ENCODE results near the gene TBC1D22B. TPM values are rescaled to one million over a fixed set of nuclear protein-coding genes. Genes with fewer than 3 reads are reported as not detected.

Gene TBC1D22B
- total and polyA plus RNA-seq, 2 of the 13 experiments (the other 11 are each of a cell fraction or from before 2014, with no cell fraction given) = 9.7 to 12.9 TPM

DNA sequence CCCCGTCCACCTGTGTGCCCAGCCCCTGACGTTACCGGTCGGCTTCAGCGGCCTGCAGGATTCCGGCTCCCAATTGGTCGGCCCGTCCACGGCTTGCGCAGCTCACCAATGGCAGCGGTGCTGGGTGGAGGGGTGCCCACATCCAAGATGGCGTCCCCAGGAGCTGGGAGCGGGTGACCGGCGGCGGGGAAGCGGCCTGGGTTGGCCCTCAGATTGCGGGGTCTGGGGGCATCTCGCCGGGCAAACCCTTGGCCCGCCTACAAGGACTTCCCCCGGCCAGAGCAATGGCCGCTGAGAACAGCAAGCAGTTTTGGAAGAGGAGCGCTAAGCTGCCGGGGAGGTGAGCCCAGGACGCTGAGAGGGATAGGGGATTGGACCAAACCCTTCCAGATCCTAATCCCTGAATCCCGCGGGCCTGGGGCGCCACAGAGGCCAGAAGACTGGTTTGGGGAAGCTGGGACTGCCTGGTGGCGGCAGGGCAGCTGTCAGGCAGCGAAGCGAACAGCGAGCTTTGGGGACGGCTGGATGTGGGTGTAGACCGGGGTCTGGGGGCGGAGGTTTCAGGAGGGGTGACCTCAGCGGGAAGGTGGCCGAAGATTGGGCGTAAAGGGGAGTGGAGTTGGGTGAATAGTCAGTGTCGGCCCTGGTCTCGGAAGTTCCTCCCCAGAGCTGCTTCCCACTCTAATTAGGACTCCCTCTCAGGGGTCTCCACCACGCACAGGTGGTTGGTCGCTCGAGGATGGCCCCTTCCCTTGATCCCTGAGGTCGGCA is at the start of gene TBC1D22B, which contains the start of gene TMEM217 (continued):
- TF ChIP-seq ZNF441 (CRISPR knock-in tag; IDR thresholded peaks at IDR 0.05; ENCODE audit: borderline replicate concordance) (no peak), ZFY (CRISPR knock-in tag; IDR thresholded peaks at IDR 0.05) (peak; percentile 95), ARHGAP35 (CRISPR knock-in tag; IDR thresholded peaks at IDR 0.05; ENCODE audit: borderline replicate concordance) (peak; percentile 77), REPIN1 (CRISPR knock-in tag; IDR thresholded peaks at IDR 0.05; ENCODE audit: borderline replicate concordance, low read depth) (peak; percentile 93), TAF1 (CRISPR knock-in tag; IDR thresholded peaks at IDR 0.05) (peak; percentile 94), MEIS1 (CRISPR knock-in tag; IDR thresholded peaks at IDR 0.05; ENCODE audit: borderline replicate concordance) (peak; percentile 74; the same call in 1 of the 2 replicates), TARDBP (CRISPR knock-in tag; IDR thresholded peaks at IDR 0.05) (peak; percentile 92), ZNF781 (CRISPR knock-in tag; IDR thresholded peaks at IDR 0.05; ENCODE audit: borderline replicate concordance, not compliant biosample characterization) (peak; percentile 85), NFIB (CRISPR knock-in tag; IDR thresholded peaks at IDR 0.05; ENCODE audit: borderline replicate concordance) (no peak), ZNF383 (CRISPR knock-in tag; IDR thresholded peaks at IDR 0.05; ENCODE audit: borderline replicate concordance) (no peak), ZNF350 (CRISPR knock-in tag; IDR thresholded peaks at IDR 0.05; ENCODE audit: borderline replicate concordance, low read depth) (peak; percentile 98), HDAC2 (CRISPR knock-in tag; IDR thresholded peaks at IDR 0.05) (peak; percentile 54), SNAPC5 (CRISPR knock-in tag; IDR thresholded peaks at IDR 0.05; ENCODE audit: borderline replicate concordance) (no peak), REXO4 (CRISPR knock-in tag; IDR thresholded peaks at IDR 0.05; ENCODE audit: borderline replicate concordance) (no peak), ZNF296 (CRISPR knock-in tag; conservative IDR thresholded peaks at IDR 0.05) (no peak; the same call in none of the 2 replicates), ZNF205 (CRISPR knock-in tag; IDR thresholded peaks at IDR 0.05) (peak; percentile 84), KAT2B (IDR thresholded peaks at IDR 0.05; ENCODE audit: borderline replicate concordance, low read depth, low read length) (no peak), ZNF761 (CRISPR knock-in tag; conservative IDR thresholded peaks at IDR 0.05) (peak; percentile 79; the same call in 1 of the 2 replicates), SIX4 (CRISPR knock-in tag; IDR thresholded peaks at IDR 0.05) (peak; percentile 39; the same call in 1 of the 2 replicates), ZNF326 (CRISPR knock-in tag; IDR thresholded peaks at IDR 0.05; ENCODE audit: borderline replicate concordance) (no peak), ZNF776 (CRISPR knock-in tag; IDR thresholded peaks at IDR 0.05) (peak; percentile 90; the same call in 1 of the 2 replicates)
- TF ChIP-seq, protein P1, sequence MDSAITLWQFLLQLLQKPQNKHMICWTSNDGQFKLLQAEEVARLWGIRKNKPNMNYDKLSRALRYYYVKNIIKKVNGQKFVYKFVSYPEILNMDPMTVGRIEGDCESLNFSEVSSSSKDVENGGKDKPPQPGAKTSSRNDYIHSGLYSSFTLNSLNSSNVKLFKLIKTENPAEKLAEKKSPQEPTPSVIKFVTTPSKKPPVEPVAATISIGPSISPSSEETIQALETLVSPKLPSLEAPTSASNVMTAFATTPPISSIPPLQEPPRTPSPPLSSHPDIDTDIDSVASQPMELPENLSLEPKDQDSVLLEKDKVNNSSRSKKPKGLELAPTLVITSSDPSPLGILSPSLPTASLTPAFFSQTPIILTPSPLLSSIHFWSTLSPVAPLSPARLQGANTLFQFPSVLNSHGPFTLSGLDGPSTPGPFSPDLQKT (CRISPR knock-in tag; IDR thresholded peaks at IDR 0.05; ENCODE audit: borderline replicate concordance) = no peak
- TF ChIP-seq, protein P2, sequence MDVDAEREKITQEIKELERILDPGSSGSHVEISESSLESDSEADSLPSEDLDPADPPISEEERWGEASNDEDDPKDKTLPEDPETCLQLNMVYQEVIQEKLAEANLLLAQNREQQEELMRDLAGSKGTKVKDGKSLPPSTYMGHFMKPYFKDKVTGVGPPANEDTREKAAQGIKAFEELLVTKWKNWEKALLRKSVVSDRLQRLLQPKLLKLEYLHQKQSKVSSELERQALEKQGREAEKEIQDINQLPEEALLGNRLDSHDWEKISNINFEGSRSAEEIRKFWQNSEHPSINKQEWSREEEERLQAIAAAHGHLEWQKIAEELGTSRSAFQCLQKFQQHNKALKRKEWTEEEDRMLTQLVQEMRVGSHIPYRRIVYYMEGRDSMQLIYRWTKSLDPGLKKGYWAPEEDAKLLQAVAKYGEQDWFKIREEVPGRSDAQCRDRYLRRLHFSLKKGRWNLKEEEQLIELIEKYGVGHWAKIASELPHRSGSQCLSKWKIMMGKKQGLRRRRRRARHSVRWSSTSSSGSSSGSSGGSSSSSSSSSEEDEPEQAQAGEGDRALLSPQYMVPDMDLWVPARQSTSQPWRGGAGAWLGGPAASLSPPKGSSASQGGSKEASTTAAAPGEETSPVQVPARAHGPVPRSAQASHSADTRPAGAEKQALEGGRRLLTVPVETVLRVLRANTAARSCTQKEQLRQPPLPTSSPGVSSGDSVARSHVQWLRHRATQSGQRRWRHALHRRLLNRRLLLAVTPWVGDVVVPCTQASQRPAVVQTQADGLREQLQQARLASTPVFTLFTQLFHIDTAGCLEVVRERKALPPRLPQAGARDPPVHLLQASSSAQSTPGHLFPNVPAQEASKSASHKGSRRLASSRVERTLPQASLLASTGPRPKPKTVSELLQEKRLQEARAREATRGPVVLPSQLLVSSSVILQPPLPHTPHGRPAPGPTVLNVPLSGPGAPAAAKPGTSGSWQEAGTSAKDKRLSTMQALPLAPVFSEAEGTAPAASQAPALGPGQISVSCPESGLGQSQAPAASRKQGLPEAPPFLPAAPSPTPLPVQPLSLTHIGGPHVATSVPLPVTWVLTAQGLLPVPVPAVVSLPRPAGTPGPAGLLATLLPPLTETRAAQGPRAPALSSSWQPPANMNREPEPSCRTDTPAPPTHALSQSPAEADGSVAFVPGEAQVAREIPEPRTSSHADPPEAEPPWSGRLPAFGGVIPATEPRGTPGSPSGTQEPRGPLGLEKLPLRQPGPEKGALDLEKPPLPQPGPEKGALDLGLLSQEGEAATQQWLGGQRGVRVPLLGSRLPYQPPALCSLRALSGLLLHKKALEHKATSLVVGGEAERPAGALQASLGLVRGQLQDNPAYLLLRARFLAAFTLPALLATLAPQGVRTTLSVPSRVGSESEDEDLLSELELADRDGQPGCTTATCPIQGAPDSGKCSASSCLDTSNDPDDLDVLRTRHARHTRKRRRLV (CRISPR knock-in tag; IDR thresholded peaks at IDR 0.05) = no peak; the same call in none of the 2 replicates

Measured in HepG2 (cell line).